GM19099 (cell line): ENCODE results near the gene AUTS2.

Experiments
- POLR2A ChIP-seq: IDR thresholded peaks from 3 replicates; pipeline ENCODE4 v1.6.1; 2011; ENCODE audit warnings: low read depth; ENCODE audit not compliant: insufficient read length; ENCODE audit errors: extremely low read depth

AUTS2 gene

GRCh38 chr7:70693321-70693685 lies 1095.0 kb downstream of the AUTS2 start:
- TF ChIP-seq POLR2A = no peak

- TF ChIP-seq POLR2A = no peak
Observed at GRCh38 chr7:70693686-70694433, 1095.6 kb downstream of the AUTS2 start.

- TF ChIP-seq POLR2A = no peak
Observed at GRCh38 chr7:70694434-70694970, 1096.2 kb downstream of the AUTS2 start.

- no peak for TF ChIP-seq POLR2A
Observed at GRCh38 chr7:70694971-70695794, 1096.9 kb downstream of the AUTS2 start.

- TF ChIP-seq POLR2A = no peak
Observed at GRCh38 chr7:70695795-70696083, 1097.5 kb downstream of the AUTS2 start.

GRCh38 chr7:70696201-70696754 lies 1098.0 kb downstream of the AUTS2 start:
- TF ChIP-seq POLR2A = no peak

GRCh38 chr7:70698219-70698832 lies 1100.1 kb downstream of the AUTS2 start:
- TF ChIP-seq POLR2A = no peak

GRCh38 chr7:70699271-70699670 lies 1101.0 kb downstream of the AUTS2 start:
- no peak for TF ChIP-seq POLR2A

- TF ChIP-seq POLR2A = no peak
Observed at GRCh38 chr7:70700055-70700940, 1102.0 kb downstream of the AUTS2 start.

GRCh38 chr7:70700941-70701425 lies 1102.7 kb downstream of the AUTS2 start:
- TF ChIP-seq POLR2A = no peak

- no peak for TF ChIP-seq POLR2A
Observed at GRCh38 chr7:70701477-70701876, 1103.2 kb downstream of the AUTS2 start.

- no peak for TF ChIP-seq POLR2A
Observed at GRCh38 chr7:70701991-70702390, 1103.7 kb downstream of the AUTS2 start.

- no peak for TF ChIP-seq POLR2A
Observed at GRCh38 chr7:70703785-70704184, 1105.5 kb downstream of the AUTS2 start.

GRCh38 chr7:70704831-70705346 lies 1106.6 kb downstream of the AUTS2 start:
- no peak for TF ChIP-seq POLR2A
